ENCODE data around the gene PACSIN2. TPM values are rescaled to one million over a fixed set of nuclear protein-coding genes. Genes with fewer than 3 reads are reported as not detected.

PACSIN2 gene
- total RNA-seq, 1 experiment from 2014 or later = 224 TPM

- Mint-ChIP-seq H3K27me3 (ENCODE audit: unreplicated experiment) (no peaks in the 10 kb centered on the region), H3K4me3 (ENCODE audit: low read depth, unreplicated experiment) (peak overlapping the region; percentile 52), H3K4me1 (ENCODE audit: low read depth, unreplicated experiment) (peaks cover 52% of the 10 kb centered on the region), H3K27ac (ENCODE audit: unreplicated experiment) (peak overlapping the region; percentile 8), H3K36me3 (ENCODE audit: insufficient read depth, unreplicated experiment) (peaks cover 41% of the 10 kb centered on the region), H3K9me3 (ENCODE audit: low read depth, unreplicated experiment) (no peaks in the 10 kb centered on the region)
- no peak for DNase-seq
- CTCF ChIA-PET = interaction anchor here (1.1 kb wide), 1 partner anchor 16 kb away, joined by 3 read pairs; no protein-coding TSS in a partner anchor
- no TSS peak for BruUV-seq (replicated peaks)
- TF ChIP-seq, protein P1, sequence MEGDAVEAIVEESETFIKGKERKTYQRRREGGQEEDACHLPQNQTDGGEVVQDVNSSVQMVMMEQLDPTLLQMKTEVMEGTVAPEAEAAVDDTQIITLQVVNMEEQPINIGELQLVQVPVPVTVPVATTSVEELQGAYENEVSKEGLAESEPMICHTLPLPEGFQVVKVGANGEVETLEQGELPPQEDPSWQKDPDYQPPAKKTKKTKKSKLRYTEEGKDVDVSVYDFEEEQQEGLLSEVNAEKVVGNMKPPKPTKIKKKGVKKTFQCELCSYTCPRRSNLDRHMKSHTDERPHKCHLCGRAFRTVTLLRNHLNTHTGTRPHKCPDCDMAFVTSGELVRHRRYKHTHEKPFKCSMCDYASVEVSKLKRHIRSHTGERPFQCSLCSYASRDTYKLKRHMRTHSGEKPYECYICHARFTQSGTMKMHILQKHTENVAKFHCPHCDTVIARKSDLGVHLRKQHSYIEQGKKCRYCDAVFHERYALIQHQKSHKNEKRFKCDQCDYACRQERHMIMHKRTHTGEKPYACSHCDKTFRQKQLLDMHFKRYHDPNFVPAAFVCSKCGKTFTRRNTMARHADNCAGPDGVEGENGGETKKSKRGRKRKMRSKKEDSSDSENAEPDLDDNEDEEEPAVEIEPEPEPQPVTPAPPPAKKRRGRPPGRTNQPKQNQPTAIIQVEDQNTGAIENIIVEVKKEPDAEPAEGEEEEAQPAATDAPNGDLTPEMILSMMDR (IDR thresholded peaks at IDR 0.05; ENCODE audit: unreplicated experiment) = no peak
- intact Hi-C loops (cut with micrococcal nuclease; ENCODE audit: unreplicated experiment) = no loop called here
Measured at GRCh38 chr22:43011079-43011478, 3.9 kb downstream of the PACSIN2 start.

DNA sequence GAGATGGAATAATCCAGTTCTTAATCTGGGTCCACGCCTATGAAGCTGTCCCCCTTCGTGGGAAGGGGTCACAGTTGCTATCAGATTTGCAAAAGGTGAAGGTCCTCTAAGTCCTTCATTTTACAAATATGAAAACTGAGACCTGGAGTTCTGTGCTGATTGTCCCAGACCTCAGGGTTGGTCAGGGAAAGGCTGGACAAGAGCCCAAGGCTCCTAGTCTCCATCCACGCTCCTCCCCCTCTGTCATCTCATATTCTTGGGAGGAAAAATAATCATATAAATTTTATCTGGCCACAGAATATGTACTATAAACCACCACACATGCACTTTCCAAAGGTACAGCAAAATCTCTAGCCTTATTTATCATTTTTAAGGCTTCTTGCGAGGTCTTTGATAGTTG lies 5.5 kb downstream of the PACSIN2 start:
- no TSS peak for BruUV-seq (replicated peaks)
- no peaks in the 10 kb centered on the region for H3K27me3 Mint-ChIP-seq (ENCODE audit: unreplicated experiment)
- peaks cover 26% of the 10 kb centered on the region for H3K36me3 Mint-ChIP-seq (ENCODE audit: insufficient read depth, unreplicated experiment)
- peaks cover 68% of the 10 kb centered on the region for H3K4me1 Mint-ChIP-seq (ENCODE audit: low read depth, unreplicated experiment)
- TF ChIP-seq, protein P1 (IDR thresholded peaks at IDR 0.05; ENCODE audit: unreplicated experiment) = no peak
- no peak for DNase-seq
- CTCF ChIA-PET = interaction anchor here (0.5 kb wide), 1 partner anchor 11 kb away, joined by 6 read pairs; no protein-coding TSS in a partner anchor
- intact Hi-C loops (cut with micrococcal nuclease; ENCODE audit: unreplicated experiment) = no loop called here
- H3K9me3 Mint-ChIP-seq (ENCODE audit: low read depth, unreplicated experiment) = no peaks in the 10 kb centered on the region
- no peak overlapping the region for H3K4me3 Mint-ChIP-seq (ENCODE audit: low read depth, unreplicated experiment)
- no peak overlapping the region for H3K27ac Mint-ChIP-seq (ENCODE audit: unreplicated experiment)

GRCh38 chr22:43008921-43009320 lies 6.0 kb downstream of the PACSIN2 start:
- TF ChIP-seq, protein P1 (IDR thresholded peaks at IDR 0.05; ENCODE audit: unreplicated experiment) = no peak
- Mint-ChIP-seq H3K27me3 (ENCODE audit: unreplicated experiment) (no peaks in the 10 kb centered on the region), H3K9me3 (ENCODE audit: low read depth, unreplicated experiment) (no peaks in the 10 kb centered on the region), H3K4me1 (ENCODE audit: low read depth, unreplicated experiment) (peaks cover 73% of the 10 kb centered on the region), H3K36me3 (ENCODE audit: insufficient read depth, unreplicated experiment) (peaks cover 26% of the 10 kb centered on the region), H3K27ac (ENCODE audit: unreplicated experiment) (no peak overlapping the region), H3K4me3 (ENCODE audit: low read depth, unreplicated experiment) (no peak overlapping the region)
- no peak for DNase-seq
- intact Hi-C loops (cut with micrococcal nuclease; ENCODE audit: unreplicated experiment) = no loop called here
- no TSS peak for BruUV-seq (replicated peaks)
- CTCF ChIA-PET = interaction anchor here (0.5 to 1.5 kb wide), 2 partner anchors 12 to 62 kb away, joined by 4 to 6 read pairs; no protein-coding TSS in a partner anchor

DNA sequence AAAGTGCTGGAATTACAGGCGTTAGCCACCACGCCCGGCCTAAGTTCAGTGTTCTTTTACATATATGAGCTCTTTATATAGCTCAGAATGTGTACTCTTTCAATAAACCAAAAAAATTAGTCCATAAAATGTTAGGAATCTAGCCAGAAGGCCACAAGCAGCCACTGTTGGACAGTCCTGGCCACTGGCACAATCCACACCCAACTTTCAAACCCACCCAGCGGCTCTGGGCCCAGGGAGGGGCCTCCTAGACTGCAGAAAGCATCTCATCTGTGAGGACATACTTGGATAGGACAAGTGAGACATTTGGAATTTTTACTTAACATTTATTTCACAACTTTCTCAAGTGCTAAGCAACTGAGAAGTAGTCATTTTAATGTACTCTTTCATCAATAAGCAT lies 6.4 kb downstream of the PACSIN2 start:
- no peaks in the 10 kb centered on the region for H3K9me3 Mint-ChIP-seq (ENCODE audit: low read depth, unreplicated experiment)
- no peak for DNase-seq
- H3K36me3 Mint-ChIP-seq (ENCODE audit: insufficient read depth, unreplicated experiment) = peaks cover 25% of the 10 kb centered on the region
- intact Hi-C loops (cut with micrococcal nuclease; ENCODE audit: unreplicated experiment) = no loop called here
- H3K4me1 Mint-ChIP-seq (ENCODE audit: low read depth, unreplicated experiment) = peaks cover 75% of the 10 kb centered on the region
- CTCF ChIA-PET = interaction anchor here (1.5 kb wide), 1 partner anchor 61 kb away, joined by 4 read pairs; no protein-coding TSS in a partner anchor
- no peaks in the 10 kb centered on the region for H3K27me3 Mint-ChIP-seq (ENCODE audit: unreplicated experiment)
- H3K4me3 Mint-ChIP-seq (ENCODE audit: low read depth, unreplicated experiment) = no peak overlapping the region
- BruUV-seq (replicated peaks) = no TSS peak
- no peak overlapping the region for H3K27ac Mint-ChIP-seq (ENCODE audit: unreplicated experiment)
- TF ChIP-seq, protein P1 (IDR thresholded peaks at IDR 0.05; ENCODE audit: unreplicated experiment) = no peak

Data from Calu3 (cell line).